ENCODE results near the gene DNAH1. TPM values are rescaled to one million over a fixed set of nuclear protein-coding genes. Genes with fewer than 3 reads are reported as not detected.

DNAH1 gene
- total and polyA plus RNA-seq, 2 of the 13 experiments (the other 11 are each of a cell fraction or from before 2014, with no cell fraction given): 0.64 to 3.5 TPM

- TF ChIP-seq SOX6 (IDR thresholded peaks at IDR 0.05): no peak
- peak; percentile 51; the same call in 1 of the 2 replicates for TF ChIP-seq SOX6 (CRISPR knock-in tag; IDR thresholded peaks at IDR 0.05)
- TF ChIP-seq MIER3 (CRISPR knock-in tag; IDR thresholded peaks at IDR 0.05; ENCODE audit: borderline replicate concordance): no peak
- no peak for TF ChIP-seq MAFK (conservative IDR thresholded peaks at IDR 0.05 in 1 of 2, IDR thresholded peaks at IDR 0.05 in 1 of 2; ENCODE audit: low read length in 2 of 2)
- TF ChIP-seq ZSCAN25 (CRISPR knock-in tag; IDR thresholded peaks at IDR 0.05): peak; percentile 65; the same call in 1 of the 2 replicates
- no peak; the same call in 1 of the 2 replicates for TF ChIP-seq RXRA (CRISPR knock-in tag; IDR thresholded peaks at IDR 0.05)
- TF ChIP-seq EEA1 (CRISPR knock-in tag; IDR thresholded peaks at IDR 0.05; ENCODE audit: borderline replicate concordance): no peak
- no peak for TF ChIP-seq PLRG1 (conservative IDR thresholded peaks at IDR 0.05)
- 0 out of 2 replicates have a peak, but pooled peaks have one; percentile 45 for TF ChIP-seq ZNF639 (CRISPR knock-in tag; conservative IDR thresholded peaks at IDR 0.05)
- TF ChIP-seq HDAC6 (IDR thresholded peaks at IDR 0.05; ENCODE audit: low read depth, low read length): no peak
- no peak for TF ChIP-seq MTA3 (CRISPR knock-in tag; IDR thresholded peaks at IDR 0.05)
- TF ChIP-seq NFKBIZ (CRISPR knock-in tag; IDR thresholded peaks at IDR 0.05): peak; percentile 27; the same call in 1 of the 2 replicates
- no peak for TF ChIP-seq DNMT1 (CRISPR knock-in tag; IDR thresholded peaks at IDR 0.05)
- 0 out of 2 replicates have a peak, but pooled peaks have one; percentile 48 for TF ChIP-seq ZNF451 (CRISPR knock-in tag; IDR thresholded peaks at IDR 0.05)
- no peak for TF ChIP-seq ZNF230 (CRISPR knock-in tag; IDR thresholded peaks at IDR 0.05)
- peak; percentile 77 for TF ChIP-seq MYC (CRISPR knock-in tag; IDR thresholded peaks at IDR 0.05; ENCODE audit: borderline replicate concordance)
- TF ChIP-seq ZNF569 (CRISPR knock-in tag; IDR thresholded peaks at IDR 0.05; ENCODE audit: borderline replicate concordance): no peak
- no peak for TF ChIP-seq RARA (CRISPR knock-in tag; IDR thresholded peaks at IDR 0.05)
- TF ChIP-seq TFE3 (CRISPR knock-in tag; IDR thresholded peaks at IDR 0.05): no peak
- TF ChIP-seq ZMAT3 (CRISPR knock-in tag; conservative IDR thresholded peaks at IDR 0.05): no peak
- TF ChIP-seq MED1 (CRISPR knock-in tag; IDR thresholded peaks at IDR 0.05): peak; percentile 53
- TF ChIP-seq, protein P1, sequence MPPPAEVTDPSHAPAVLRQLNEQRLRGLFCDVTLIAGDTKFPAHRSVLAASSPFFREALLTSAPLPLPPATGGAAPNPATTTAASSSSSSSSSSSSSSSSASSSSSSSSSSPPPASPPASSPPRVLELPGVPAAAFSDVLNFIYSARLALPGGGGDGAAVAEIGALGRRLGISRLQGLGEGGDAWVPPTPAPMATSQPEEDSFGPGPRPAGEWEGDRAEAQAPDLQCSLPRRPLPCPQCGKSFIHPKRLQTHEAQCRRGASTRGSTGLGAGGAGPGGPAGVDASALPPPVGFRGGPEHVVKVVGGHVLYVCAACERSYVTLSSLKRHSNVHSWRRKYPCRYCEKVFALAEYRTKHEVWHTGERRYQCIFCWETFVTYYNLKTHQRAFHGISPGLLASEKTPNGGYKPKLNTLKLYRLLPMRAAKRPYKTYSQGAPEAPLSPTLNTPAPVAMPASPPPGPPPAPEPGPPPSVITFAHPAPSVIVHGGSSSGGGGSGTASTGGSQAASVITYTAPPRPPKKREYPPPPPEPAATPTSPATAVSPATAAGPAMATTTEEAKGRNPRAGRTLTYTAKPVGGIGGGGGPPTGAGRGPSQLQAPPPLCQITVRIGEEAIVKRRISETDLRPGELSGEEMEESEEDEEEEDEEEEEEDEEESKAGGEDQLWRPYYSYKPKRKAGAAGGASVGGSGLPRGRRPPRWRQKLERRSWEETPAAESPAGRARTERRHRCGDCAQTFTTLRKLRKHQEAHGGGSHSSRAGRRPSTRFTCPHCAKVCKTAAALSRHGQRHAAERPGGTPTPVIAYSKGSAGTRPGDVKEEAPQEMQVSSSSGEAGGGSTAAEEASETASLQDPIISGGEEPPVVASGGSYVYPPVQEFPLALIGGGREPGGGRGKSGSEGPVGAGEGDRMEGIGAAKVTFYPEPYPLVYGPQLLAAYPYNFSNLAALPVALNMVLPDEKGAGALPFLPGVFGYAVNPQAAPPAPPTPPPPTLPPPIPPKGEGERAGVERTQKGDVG (CRISPR knock-in tag; IDR thresholded peaks at IDR 0.05; ENCODE audit: borderline replicate concordance): no peak
- TF ChIP-seq AGO2 (optimal IDR thresholded peaks at IDR 0.05; ENCODE audit: low read depth, low read length): no peak
- no peak for TF ChIP-seq ZNF850 (CRISPR knock-in tag; conservative IDR thresholded peaks at IDR 0.05)
- no peak for TF ChIP-seq NFRKB (IDR thresholded peaks at IDR 0.05)
- TF ChIP-seq NCOA2 (CRISPR knock-in tag; IDR thresholded peaks at IDR 0.05): no peak
- no peak for TF ChIP-seq SMARCE1 (IDR thresholded peaks at IDR 0.05; ENCODE audit: borderline replicate concordance)
Observed at GRCh38 chr3:52278510-52279069, 37.5 kb upstream of the DNAH1 start, which contains the start of gene WDR82 (continued).
